Osteoblast (primary cell): ENCODE measurements around the gene ROBO4. TPM values are rescaled to one million over a fixed set of nuclear protein-coding genes. Genes with fewer than 3 reads are reported as not detected.

Source experiments
- DNase-seq: peaks from one replicate; pipeline ENCODE4 v3.0.0; 2011; ENCODE audit warnings: low spot score, mixed read lengths; ENCODE audit not compliant: insufficient read length; ENCODE audit errors: missing footprints
- H2AFZ ChIP-seq: 2 replicates; pipeline ENCODE4 v1.6.0; 2011; ENCODE audit warnings: mild to moderate bottlenecking, low read length
- H3K27ac ChIP-seq: 2 replicates; pipeline ENCODE4 v1.5.1; 2011; ENCODE audit warnings: mild to moderate bottlenecking, low read depth, low read length, moderate library complexity
- H3K27me3 ChIP-seq: 2 replicates; pipeline ENCODE4 v1.6.0; 2012; ENCODE audit warnings: mild to moderate bottlenecking, control low read depth, inconsistent platforms, low read length, moderate library complexity; ENCODE audit not compliant: insufficient read depth
- H3K36me3 ChIP-seq: 2 replicates; pipeline ENCODE4 v1.5.1; 2011; ENCODE audit warnings: mild to moderate bottlenecking, low read length, control low read depth, moderate library complexity; ENCODE audit not compliant: insufficient read depth
- H3K4me1 ChIP-seq: 2 replicates; pipeline ENCODE4 v1.5.1; 2011; ENCODE audit warnings: mild to moderate bottlenecking, low read length, control low read depth, moderate library complexity; ENCODE audit not compliant: insufficient read depth
- H3K4me2 ChIP-seq: 2 replicates; pipeline ENCODE4 v1.6.0; 2011; ENCODE audit warnings: mild to moderate bottlenecking, low read length; ENCODE audit not compliant: insufficient read depth
- H3K4me3 ChIP-seq: fragments of 200-600 bp; sonication (generic); 3 replicates; pipeline ENCODE4 v1.5.1; 2012; ENCODE audit warnings: mild to moderate bottlenecking, low read length, inconsistent platforms; ENCODE audit not compliant: insufficient read depth
- H3K79me2 ChIP-seq: 2 replicates; pipeline ENCODE4 v1.6.0; 2012; ENCODE audit warnings: mild to moderate bottlenecking, low read length, control low read depth, inconsistent platforms; ENCODE audit not compliant: insufficient read depth
- H3K9me3 ChIP-seq: 2 replicates; pipeline ENCODE4 v1.5.1; 2011; ENCODE audit warnings: low read depth, low read length, control low read depth
- H4K20me1 ChIP-seq: 2 replicates; pipeline ENCODE4 v1.6.0; 2012; ENCODE audit warnings: mild to moderate bottlenecking, low read length, control low read depth; ENCODE audit not compliant: insufficient read depth
- total RNA-seq: library from RNA; depleted of rRNA; stranded (reverse); fragments of >200 nt; gene quantifications from 2 replicates; pipeline ENCODE4 v1.2.3, GENCODE V29; 2012
- TF ChIP-seq, protein P1 (sequence below): IDR thresholded peaks from 2 replicates; pipeline ENCODE4 v1.5.1; 2011; ENCODE audit warnings: mild to moderate bottlenecking, low read depth, low read length, moderate library complexity; ENCODE audit errors: extremely low read depth

ROBO4 gene
- total RNA-seq, 1 donor: 0.36 TPM

DNA sequence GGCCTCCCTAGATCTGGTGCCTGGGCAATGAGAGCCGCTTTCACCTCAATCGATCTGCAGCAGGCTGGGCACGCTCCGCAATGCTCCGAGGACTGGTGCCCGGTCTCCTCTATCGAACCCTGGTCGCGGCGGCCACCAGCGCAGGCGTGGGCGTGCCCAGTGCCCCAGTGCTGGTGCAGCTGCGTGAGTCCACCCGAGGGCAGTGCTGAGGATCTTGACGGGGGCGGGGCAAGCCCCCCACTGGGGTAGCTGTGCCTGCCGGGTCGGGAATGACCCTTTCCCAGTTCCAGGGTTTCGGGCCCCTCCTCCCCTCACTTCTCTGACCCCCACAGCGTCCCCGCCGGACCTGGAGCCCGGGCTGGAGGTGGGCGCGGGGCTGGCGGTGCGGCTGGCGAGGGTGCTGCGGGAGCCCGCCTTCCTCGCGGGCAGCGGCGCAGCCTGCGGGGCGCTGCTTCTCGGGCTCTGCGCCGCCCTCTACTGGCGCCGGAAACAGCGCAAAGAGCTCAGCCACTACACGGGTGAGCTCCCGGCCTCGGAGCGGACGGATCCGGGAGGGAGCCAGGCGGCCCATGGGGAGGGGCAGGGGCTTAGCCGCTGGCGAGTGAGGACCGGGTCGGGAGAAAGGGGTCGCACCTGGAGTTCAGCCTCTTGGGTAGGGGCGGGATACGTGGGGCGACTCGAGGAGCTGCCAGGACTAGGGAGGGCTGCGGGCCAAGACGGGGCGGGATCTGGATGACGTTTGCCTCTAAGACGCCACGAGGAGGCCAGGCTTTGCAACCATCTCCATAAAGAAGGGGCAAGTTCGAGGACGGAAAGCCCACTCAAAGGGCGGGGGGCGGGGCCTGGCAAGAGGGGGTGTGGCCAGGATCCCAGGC lies 21.5 kb downstream of the ROBO4 start:
- no peaks in the 10 kb centered on the region for H3K36me3 ChIP-seq
- H3K27me3 ChIP-seq: peaks cover 28% of the 10 kb centered on the region
- no peaks in the 10 kb centered on the region for H4K20me1 ChIP-seq
- H3K4me1 ChIP-seq: no peaks in the 10 kb centered on the region
- H3K4me3 ChIP-seq: peak overlapping the region; percentile 89
- H2AFZ ChIP-seq: peak overlapping the region; percentile 98
- peak overlapping the region; percentile 93 for H3K4me2 ChIP-seq
- no peaks in the 10 kb centered on the region for H3K9me3 ChIP-seq
- TF ChIP-seq, protein P1, sequence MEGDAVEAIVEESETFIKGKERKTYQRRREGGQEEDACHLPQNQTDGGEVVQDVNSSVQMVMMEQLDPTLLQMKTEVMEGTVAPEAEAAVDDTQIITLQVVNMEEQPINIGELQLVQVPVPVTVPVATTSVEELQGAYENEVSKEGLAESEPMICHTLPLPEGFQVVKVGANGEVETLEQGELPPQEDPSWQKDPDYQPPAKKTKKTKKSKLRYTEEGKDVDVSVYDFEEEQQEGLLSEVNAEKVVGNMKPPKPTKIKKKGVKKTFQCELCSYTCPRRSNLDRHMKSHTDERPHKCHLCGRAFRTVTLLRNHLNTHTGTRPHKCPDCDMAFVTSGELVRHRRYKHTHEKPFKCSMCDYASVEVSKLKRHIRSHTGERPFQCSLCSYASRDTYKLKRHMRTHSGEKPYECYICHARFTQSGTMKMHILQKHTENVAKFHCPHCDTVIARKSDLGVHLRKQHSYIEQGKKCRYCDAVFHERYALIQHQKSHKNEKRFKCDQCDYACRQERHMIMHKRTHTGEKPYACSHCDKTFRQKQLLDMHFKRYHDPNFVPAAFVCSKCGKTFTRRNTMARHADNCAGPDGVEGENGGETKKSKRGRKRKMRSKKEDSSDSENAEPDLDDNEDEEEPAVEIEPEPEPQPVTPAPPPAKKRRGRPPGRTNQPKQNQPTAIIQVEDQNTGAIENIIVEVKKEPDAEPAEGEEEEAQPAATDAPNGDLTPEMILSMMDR: peak; percentile 62
- H3K79me2 ChIP-seq: no peaks in the 10 kb centered on the region
- peak overlapping the region; percentile 89 for H3K27ac ChIP-seq
- peak; percentile 99 for DNase-seq

DNA sequence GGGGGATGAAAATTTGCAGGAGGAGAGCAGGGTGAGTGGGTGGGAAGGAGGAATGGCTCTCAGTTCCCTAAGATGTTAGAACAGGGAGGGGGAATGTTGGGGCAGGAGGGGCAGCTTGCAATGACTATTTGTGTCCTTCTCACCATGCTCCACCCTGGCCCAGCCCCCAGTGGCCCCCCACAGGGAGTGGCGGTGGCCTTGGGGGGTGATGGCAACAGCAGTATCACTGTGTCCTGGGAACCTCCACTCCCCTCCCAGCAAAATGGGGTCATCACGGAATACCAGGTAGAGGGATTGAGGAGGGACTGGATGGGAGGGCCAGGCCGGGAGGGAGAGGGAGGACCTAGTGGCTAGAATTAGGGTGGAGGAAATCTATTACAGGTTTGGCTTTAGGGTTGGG lies 22.3 kb downstream of the ROBO4 start:
- H2AFZ ChIP-seq: peak overlapping the region; percentile 98
- H4K20me1 ChIP-seq: no peaks in the 10 kb centered on the region
- peak overlapping the region; percentile 89 for H3K4me3 ChIP-seq
- H3K4me1 ChIP-seq: no peaks in the 10 kb centered on the region
- H3K79me2 ChIP-seq: no peaks in the 10 kb centered on the region
- DNase-seq: peak; percentile 66
- no peak overlapping the region for H3K27ac ChIP-seq
- peak overlapping the region; percentile 93 for H3K4me2 ChIP-seq
- TF ChIP-seq, protein P1: no peak
- no peaks in the 10 kb centered on the region for H3K36me3 ChIP-seq
- peaks cover 36% of the 10 kb centered on the region for H3K27me3 ChIP-seq
- no peaks in the 10 kb centered on the region for H3K9me3 ChIP-seq

GRCh38 chr11:124874571-124875255 lies 23.0 kb downstream of the ROBO4 start:
- Histone ChIP-seq H3K9me3 (no peaks in the 10 kb centered on the region), H3K27me3 (peaks cover 43% of the 10 kb centered on the region), H3K4me1 (no peaks in the 10 kb centered on the region), H3K4me2 (no peak overlapping the region), H3K79me2 (no peaks in the 10 kb centered on the region), H3K27ac (no peak overlapping the region), H3K4me3 (no peak overlapping the region), H4K20me1 (no peaks in the 10 kb centered on the region), H2AFZ (no peak overlapping the region), H3K36me3 (no peaks in the 10 kb centered on the region)
- DNase-seq: peak; percentile 56
- TF ChIP-seq, protein P1: no peak

GRCh38 chr11:124873951-124874350 lies 23.7 kb downstream of the ROBO4 start:
- Histone ChIP-seq H3K36me3 (no peaks in the 10 kb centered on the region), H3K4me3 (no peak overlapping the region), H3K27me3 (peaks cover 50% of the 10 kb centered on the region), H2AFZ (no peak overlapping the region), H3K27ac (no peak overlapping the region), H4K20me1 (no peaks in the 10 kb centered on the region), H3K9me3 (no peaks in the 10 kb centered on the region), H3K4me1 (no peaks in the 10 kb centered on the region), H3K79me2 (no peaks in the 10 kb centered on the region), H3K4me2 (no peak overlapping the region)
- TF ChIP-seq, protein P1: no peak
- DNase-seq: no peak
